ENCODE results near the gene TNFRSF18. TPM values are rescaled to one million over a fixed set of nuclear protein-coding genes. Genes with fewer than 3 reads are reported as not detected.

Gene TNFRSF18
- total and polyA plus RNA-seq, 2 donors (not counting 3 experiments of a cell fraction or from before 2014, with no cell fraction given) = not detected

DNA sequence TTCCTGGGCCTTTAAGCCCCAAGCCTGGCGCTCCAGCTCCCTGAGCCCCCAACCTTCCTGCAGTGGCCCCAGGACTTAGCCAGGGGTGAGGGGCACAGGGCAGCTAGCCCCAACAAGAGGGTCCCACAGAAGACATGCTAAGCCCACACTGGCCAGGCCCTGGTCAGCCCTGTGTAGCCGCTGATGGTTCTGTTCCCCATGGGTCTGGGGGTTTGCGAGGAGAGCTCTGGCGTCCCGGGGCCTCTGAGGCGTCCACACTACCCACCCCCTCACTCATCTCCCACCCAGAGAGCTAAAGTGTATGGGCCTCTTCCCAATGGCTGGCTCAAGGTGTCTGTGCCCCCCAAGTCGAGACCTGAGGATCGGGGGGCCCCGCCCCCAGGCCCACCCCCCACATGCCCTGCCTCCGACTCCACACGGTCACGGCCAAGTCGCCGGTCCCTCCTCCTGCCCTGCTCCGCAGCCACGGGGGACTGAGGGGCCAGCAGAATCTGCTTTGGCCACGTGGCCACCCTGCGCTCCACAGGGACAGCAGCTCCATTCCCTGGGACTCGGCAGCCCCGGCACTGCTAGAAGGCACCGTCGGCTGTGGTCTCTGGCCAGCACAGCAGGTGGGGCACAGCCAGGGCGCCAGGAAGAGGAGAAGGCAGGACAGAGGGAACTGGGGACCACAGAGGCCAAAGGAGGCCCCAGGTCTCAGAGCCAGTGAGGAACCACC lies 7.8 kb downstream of the TNFRSF18 start:
- H3K79me2 ChIP-seq (ENCODE audit: control insufficient read depth, insufficient read depth, low read length) = no peaks in the 10 kb centered on the region
- H3K4me3 ChIP-seq (replicated peaks in 1 of 3; ENCODE audit: insufficient read depth in 1 of 3, low read depth in 1 of 3, low read length in 3 of 3) = no peak overlapping the region
- intact Hi-C loops (cut with micrococcal nuclease) (no loop called here), dilution Hi-C loops (cut with MboI; ENCODE audit: extremely low pct_ligation_motif_present, low sequenced_read_pairs) (no loop called here)
- no peak overlapping the region for H2AFZ ChIP-seq (ENCODE audit: low read depth, low read length)
- no TSS peak for BruUV-seq (replicated peaks)
- CTCF ChIA-PET = no interaction called here
- no peak overlapping the region for H3K27ac ChIP-seq (ENCODE audit: insufficient read depth, low read depth, low read length)
- no peaks in the 10 kb centered on the region for H3K4me1 ChIP-seq (ENCODE audit: control insufficient read depth, extremely low read depth, insufficient read depth, low read length)
- H4K20me1 ChIP-seq (replicated peaks; ENCODE audit: control insufficient read depth, extremely low read depth, insufficient read depth, low read length) = no peaks in the 10 kb centered on the region
- FAIRE-seq = no peak
- no peaks in the 10 kb centered on the region for H3K9me3 ChIP-seq (replicated peaks; ENCODE audit: control insufficient read depth, insufficient read depth, low read length)
- TF ChIP-seq, protein P1, sequence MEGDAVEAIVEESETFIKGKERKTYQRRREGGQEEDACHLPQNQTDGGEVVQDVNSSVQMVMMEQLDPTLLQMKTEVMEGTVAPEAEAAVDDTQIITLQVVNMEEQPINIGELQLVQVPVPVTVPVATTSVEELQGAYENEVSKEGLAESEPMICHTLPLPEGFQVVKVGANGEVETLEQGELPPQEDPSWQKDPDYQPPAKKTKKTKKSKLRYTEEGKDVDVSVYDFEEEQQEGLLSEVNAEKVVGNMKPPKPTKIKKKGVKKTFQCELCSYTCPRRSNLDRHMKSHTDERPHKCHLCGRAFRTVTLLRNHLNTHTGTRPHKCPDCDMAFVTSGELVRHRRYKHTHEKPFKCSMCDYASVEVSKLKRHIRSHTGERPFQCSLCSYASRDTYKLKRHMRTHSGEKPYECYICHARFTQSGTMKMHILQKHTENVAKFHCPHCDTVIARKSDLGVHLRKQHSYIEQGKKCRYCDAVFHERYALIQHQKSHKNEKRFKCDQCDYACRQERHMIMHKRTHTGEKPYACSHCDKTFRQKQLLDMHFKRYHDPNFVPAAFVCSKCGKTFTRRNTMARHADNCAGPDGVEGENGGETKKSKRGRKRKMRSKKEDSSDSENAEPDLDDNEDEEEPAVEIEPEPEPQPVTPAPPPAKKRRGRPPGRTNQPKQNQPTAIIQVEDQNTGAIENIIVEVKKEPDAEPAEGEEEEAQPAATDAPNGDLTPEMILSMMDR (IDR thresholded peaks at IDR 0.05; ENCODE audit: extremely low read depth in 1 of 2, insufficient read depth in 1 of 2, low read depth in 1 of 2, low read length in 2 of 2) = no peak
- no peak for TF ChIP-seq EZH2 (IDR thresholded peaks at IDR 0.05; ENCODE audit: borderline replicate concordance, low read depth, low read length, severe bottlenecking)
- POLR2A ChIA-PET = interaction anchor here (0.6 kb wide), 1 partner anchor 9 kb away, joined by 3 read pairs; no protein-coding TSS in a partner anchor
- H3K4me2 ChIP-seq (ENCODE audit: insufficient read depth, low read length) = no peak overlapping the region
- no peak overlapping the region for H3K9ac ChIP-seq (replicated peaks; ENCODE audit: extremely low read depth, insufficient read depth, low read length)
- DNase-seq (ENCODE audit: low read depth, low spot score) = no peak
- H3K9me1 ChIP-seq (replicated peaks; ENCODE audit: control insufficient read depth, extremely low read depth, insufficient read depth, low read length) = no peaks in the 10 kb centered on the region
- peaks cover 0 to 1% of the 10 kb centered on the region in 2 experiments for H3K27me3 ChIP-seq (ENCODE audit: control insufficient read depth in 2 of 2, insufficient read depth in 2 of 2, low read length in 2 of 2)
- H3K36me3 ChIP-seq (ENCODE audit: control insufficient read depth in 2 of 2, extremely low read depth in 1 of 2, insufficient read depth in 2 of 2, low read length in 2 of 2) = no peaks in the 10 kb centered on the region

DNA sequence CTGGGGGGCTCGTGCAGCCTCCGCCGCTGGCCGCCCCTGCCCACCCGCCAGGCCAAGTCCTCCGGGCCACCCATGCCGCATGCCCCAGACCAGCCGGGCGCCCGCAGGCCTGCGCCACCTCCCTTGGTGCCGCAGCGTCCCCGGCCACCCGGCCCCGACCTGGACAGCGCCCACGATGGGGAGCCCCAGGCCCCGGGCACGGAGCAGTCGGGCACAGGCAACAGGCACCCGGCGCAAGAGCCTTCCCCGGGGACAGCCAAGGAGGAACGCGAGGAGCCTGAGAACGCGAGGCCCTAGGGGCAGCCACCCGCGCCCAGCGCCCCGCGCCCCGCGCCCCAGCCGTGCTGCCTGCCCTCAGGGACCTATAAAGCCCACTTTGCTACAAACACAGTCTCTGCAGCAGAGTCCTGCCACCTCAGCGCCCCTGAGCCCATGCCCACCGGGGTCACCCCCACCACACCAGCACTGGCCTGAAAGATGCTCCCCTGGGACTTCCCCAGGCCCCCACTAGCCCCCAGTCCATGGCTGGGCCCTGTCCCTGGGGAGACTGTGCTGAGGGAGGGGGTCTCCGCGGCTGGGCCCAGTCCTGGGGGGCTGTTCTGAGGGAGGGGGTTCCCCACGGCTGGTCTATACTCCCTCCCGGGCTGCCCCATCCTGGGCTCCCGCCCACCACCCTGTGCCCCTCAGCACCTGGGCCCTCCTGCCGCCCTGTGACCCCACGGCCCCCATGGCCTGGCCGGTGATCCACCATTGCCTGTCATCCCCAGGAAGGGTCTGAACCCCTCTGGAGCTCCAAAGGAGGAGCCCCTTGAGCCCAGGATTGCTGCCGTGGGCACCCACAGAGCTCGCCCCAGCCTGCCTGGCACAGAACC lies 8.6 kb downstream of the TNFRSF18 start:
- Histone ChIP-seq H3K27ac (ENCODE audit: insufficient read depth, low read depth, low read length) (no peak overlapping the region), H3K4me2 (ENCODE audit: insufficient read depth, low read length) (no peak overlapping the region), H3K27me3 (ENCODE audit: control insufficient read depth in 2 of 2, insufficient read depth in 2 of 2, low read length in 2 of 2) (peaks cover 0 to 1% of the 10 kb centered on the region in 2 experiments), H2AFZ (ENCODE audit: low read depth, low read length) (no peak overlapping the region), H3K79me2 (ENCODE audit: control insufficient read depth, insufficient read depth, low read length) (no peaks in the 10 kb centered on the region), H3K9ac (replicated peaks; ENCODE audit: extremely low read depth, insufficient read depth, low read length) (no peak overlapping the region), H4K20me1 (replicated peaks; ENCODE audit: control insufficient read depth, extremely low read depth, insufficient read depth, low read length) (no peaks in the 10 kb centered on the region), H3K36me3 (ENCODE audit: control insufficient read depth in 2 of 2, extremely low read depth in 1 of 2, insufficient read depth in 2 of 2, low read length in 2 of 2) (no peaks in the 10 kb centered on the region), H3K9me1 (replicated peaks; ENCODE audit: control insufficient read depth, extremely low read depth, insufficient read depth, low read length) (no peaks in the 10 kb centered on the region), H3K9me3 (replicated peaks; ENCODE audit: control insufficient read depth, insufficient read depth, low read length) (no peaks in the 10 kb centered on the region), H3K4me1 (ENCODE audit: control insufficient read depth, extremely low read depth, insufficient read depth, low read length) (no peaks in the 10 kb centered on the region), H3K4me3 (replicated peaks in 1 of 3; ENCODE audit: insufficient read depth in 1 of 3, low read depth in 1 of 3, low read length in 3 of 3) (no peak overlapping the region)
- no peak for TF ChIP-seq POLR2A (IDR thresholded peaks at IDR 0.05; ENCODE audit: low read depth, low read length)
- TF ChIP-seq GATA2 (IDR thresholded peaks at IDR 0.05; ENCODE audit: insufficient read depth, insufficient read length, low read depth, low read length) = no peak
- TF ChIP-seq MYC (IDR thresholded peaks at IDR 0.05; ENCODE audit: low read depth, low read length) = no peak
- TF ChIP-seq JUN (IDR thresholded peaks at IDR 0.05; ENCODE audit: borderline replicate concordance, insufficient read depth, insufficient read length, low read depth) = no peak
- no peak for TF ChIP-seq POLR2AphosphoS5 (IDR thresholded peaks at IDR 0.05; ENCODE audit: insufficient read depth, low read depth, low read length)
- TF ChIP-seq, protein P2, sequence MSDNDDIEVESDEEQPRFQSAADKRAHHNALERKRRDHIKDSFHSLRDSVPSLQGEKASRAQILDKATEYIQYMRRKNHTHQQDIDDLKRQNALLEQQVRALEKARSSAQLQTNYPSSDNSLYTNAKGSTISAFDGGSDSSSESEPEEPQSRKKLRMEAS (IDR thresholded peaks at IDR 0.05; ENCODE audit: insufficient read depth, insufficient read length) = no peak
- TF ChIP-seq EZH2 (IDR thresholded peaks at IDR 0.05; ENCODE audit: borderline replicate concordance, low read depth, low read length, severe bottlenecking) = no peak
- TF ChIP-seq, protein P1 (IDR thresholded peaks at IDR 0.05; ENCODE audit: extremely low read depth in 1 of 2, insufficient read depth in 1 of 2, low read depth in 1 of 2, low read length in 2 of 2) = no peak
- no peak for TF ChIP-seq FOS (IDR thresholded peaks at IDR 0.05; ENCODE audit: borderline replicate concordance, insufficient read depth, low read length)
- FAIRE-seq = no peak
- dilution Hi-C loops (cut with MboI; ENCODE audit: extremely low pct_ligation_motif_present, low sequenced_read_pairs) = no loop called here
- CTCF ChIA-PET = no interaction called here
- intact Hi-C loops (cut with micrococcal nuclease) = no loop called here
- BruUV-seq (replicated peaks) = no TSS peak
- DNase-seq (ENCODE audit: low read depth, low spot score) = no peak
- POLR2A ChIA-PET = no interaction called here

Measured in endothelial cell of umbilical vein (primary cell).